Measurements from ENCODE around the gene DCD. TPM values are rescaled to one million over a fixed set of nuclear protein-coding genes. Genes with fewer than 3 reads are reported as not detected.

DCD gene
- polyA plus RNA-seq, 1 donor (not counting 4 experiments of a cell fraction or from before 2014, with no cell fraction given) = not detected

DNA sequence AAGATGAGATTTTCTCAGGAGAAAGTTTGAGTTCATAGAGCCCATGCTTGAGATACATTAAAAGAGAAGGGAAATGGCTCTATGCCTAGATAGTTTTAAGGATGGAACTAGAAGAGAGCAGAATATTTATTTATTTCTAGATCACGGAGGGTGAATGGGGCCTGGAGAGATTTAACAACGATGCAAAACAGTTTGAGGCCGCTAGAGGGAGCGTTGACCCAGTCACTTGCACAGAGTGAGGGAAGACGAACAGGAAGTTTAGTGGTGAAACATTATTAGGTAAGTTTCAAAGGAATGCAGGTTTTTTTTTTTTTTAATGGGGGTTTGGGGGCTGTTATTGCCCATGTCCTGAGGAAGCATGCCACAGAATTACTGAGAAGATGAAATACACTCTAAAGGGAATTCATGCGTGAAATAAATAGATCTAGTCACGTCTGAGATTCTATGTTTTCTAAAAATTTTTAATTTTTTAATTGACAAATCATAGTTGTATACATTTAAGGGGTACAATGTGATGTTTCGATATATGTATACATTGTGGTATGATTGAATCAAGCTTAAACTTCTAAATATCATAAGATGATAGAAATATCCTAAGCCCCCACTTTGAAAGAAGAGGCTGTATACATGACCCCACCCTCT is 44.9 kb downstream of the DCD start:
- FAIRE-seq (peak; percentile 74), DNase-seq (ENCODE audit: low read depth, low spot score) (peak; percentile 19)
- no peaks in the 10 kb centered on the region for H3K4me1 ChIP-seq (ENCODE audit: control insufficient read depth, extremely low read depth, insufficient read depth, low read length)
- no peaks in the 10 kb centered on the region for H3K9me1 ChIP-seq (ENCODE audit: control insufficient read depth, extremely low read depth, insufficient read depth, low read length)
- dilution Hi-C loops (cut with MboI; ENCODE audit: extremely low pct_ligation_motif_present, low sequenced_read_pairs) = no loop called here
- H3K9me3 ChIP-seq (ENCODE audit: control insufficient read depth, low read depth, low read length) = no peaks in the 10 kb centered on the region
- H3K9ac ChIP-seq (ENCODE audit: control insufficient read depth, extremely low read depth, insufficient read depth, low read length) = no peak overlapping the region
- H3K4me2 ChIP-seq (ENCODE audit: control insufficient read depth, extremely low read depth, insufficient read depth, low read depth, low read length) = no peak overlapping the region
- H3K27ac ChIP-seq (ENCODE audit: control insufficient read depth, insufficient read depth, low read length) = no peak overlapping the region
- TF ChIP-seq EZH2 (IDR thresholded peaks at IDR 0.05; ENCODE audit: low read length) = no peak
- TF ChIP-seq, protein P1, sequence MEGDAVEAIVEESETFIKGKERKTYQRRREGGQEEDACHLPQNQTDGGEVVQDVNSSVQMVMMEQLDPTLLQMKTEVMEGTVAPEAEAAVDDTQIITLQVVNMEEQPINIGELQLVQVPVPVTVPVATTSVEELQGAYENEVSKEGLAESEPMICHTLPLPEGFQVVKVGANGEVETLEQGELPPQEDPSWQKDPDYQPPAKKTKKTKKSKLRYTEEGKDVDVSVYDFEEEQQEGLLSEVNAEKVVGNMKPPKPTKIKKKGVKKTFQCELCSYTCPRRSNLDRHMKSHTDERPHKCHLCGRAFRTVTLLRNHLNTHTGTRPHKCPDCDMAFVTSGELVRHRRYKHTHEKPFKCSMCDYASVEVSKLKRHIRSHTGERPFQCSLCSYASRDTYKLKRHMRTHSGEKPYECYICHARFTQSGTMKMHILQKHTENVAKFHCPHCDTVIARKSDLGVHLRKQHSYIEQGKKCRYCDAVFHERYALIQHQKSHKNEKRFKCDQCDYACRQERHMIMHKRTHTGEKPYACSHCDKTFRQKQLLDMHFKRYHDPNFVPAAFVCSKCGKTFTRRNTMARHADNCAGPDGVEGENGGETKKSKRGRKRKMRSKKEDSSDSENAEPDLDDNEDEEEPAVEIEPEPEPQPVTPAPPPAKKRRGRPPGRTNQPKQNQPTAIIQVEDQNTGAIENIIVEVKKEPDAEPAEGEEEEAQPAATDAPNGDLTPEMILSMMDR (optimal IDR thresholded peaks at IDR 0.05 in 1 of 3, IDR thresholded peaks at IDR 0.05 in 1 of 3, conservative IDR thresholded peaks at IDR 0.05 in 1 of 3; ENCODE audit: extremely low read depth in 1 of 3, insufficient read depth in 2 of 3, low read length in 3 of 3) = peak; percentile 69 to 91 (median 77)
- no peaks in the 10 kb centered on the region for H4K20me1 ChIP-seq (ENCODE audit: control insufficient read depth, extremely low read depth, insufficient read depth, low read length)
- H3K4me3 ChIP-seq (ENCODE audit: control insufficient read depth in 2 of 3, extremely low read depth in 1 of 3, insufficient read depth in 2 of 3, low read depth in 1 of 3, low read length in 3 of 3) = no peak overlapping the region
- no peaks in the 10 kb centered on the region for H3K36me3 ChIP-seq (ENCODE audit: control insufficient read depth in 2 of 2, extremely low read depth in 1 of 2, insufficient read depth in 2 of 2, low read length in 2 of 2)
- no peak overlapping the region for H2AFZ ChIP-seq (ENCODE audit: control insufficient read depth, low read length)
- no peaks in the 10 kb centered on the region for H3K79me2 ChIP-seq (ENCODE audit: control insufficient read depth, insufficient read depth, low read length)
- peaks cover 5% of the 10 kb centered on the region for H3K27me3 ChIP-seq (ENCODE audit: control insufficient read depth, extremely low read depth, insufficient read depth, low read length)

DNA sequence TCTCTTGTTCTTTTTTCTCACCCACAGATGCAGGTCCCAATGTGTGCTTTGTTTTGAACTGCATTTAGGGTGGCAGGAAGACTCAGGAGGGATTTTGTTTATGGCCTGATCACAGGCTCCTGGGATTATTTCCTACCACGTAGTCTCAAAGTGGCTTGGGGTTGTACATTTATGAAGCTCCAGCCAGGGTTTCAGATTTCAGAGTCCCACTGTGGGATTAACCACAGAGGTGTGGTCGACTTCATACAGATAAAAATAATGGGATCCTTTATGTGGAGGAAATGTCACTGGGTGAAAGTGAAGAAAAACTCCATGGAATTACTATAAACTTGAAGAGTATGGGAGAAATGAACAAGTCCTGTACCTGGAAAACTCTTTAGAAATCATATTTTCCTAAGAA is 45.5 kb downstream of the DCD start:
- H3K79me2 ChIP-seq (ENCODE audit: control insufficient read depth, insufficient read depth, low read length) = no peaks in the 10 kb centered on the region
- no peaks in the 10 kb centered on the region for H3K36me3 ChIP-seq (ENCODE audit: control insufficient read depth in 2 of 2, extremely low read depth in 1 of 2, insufficient read depth in 2 of 2, low read length in 2 of 2)
- no peak for FAIRE-seq
- H3K27ac ChIP-seq (ENCODE audit: control insufficient read depth, insufficient read depth, low read length) = no peak overlapping the region
- dilution Hi-C loops (cut with MboI; ENCODE audit: extremely low pct_ligation_motif_present, low sequenced_read_pairs) = no loop called here
- no peak overlapping the region for H3K9ac ChIP-seq (ENCODE audit: control insufficient read depth, extremely low read depth, insufficient read depth, low read length)
- no peaks in the 10 kb centered on the region for H3K9me3 ChIP-seq (ENCODE audit: control insufficient read depth, low read depth, low read length)
- H3K4me3 ChIP-seq (ENCODE audit: control insufficient read depth in 2 of 3, extremely low read depth in 1 of 3, insufficient read depth in 2 of 3, low read depth in 1 of 3, low read length in 3 of 3) = no peak overlapping the region
- no peaks in the 10 kb centered on the region for H3K9me1 ChIP-seq (ENCODE audit: control insufficient read depth, extremely low read depth, insufficient read depth, low read length)
- H3K4me2 ChIP-seq (ENCODE audit: control insufficient read depth, extremely low read depth, insufficient read depth, low read depth, low read length) = no peak overlapping the region
- H2AFZ ChIP-seq (ENCODE audit: control insufficient read depth, low read length) = no peak overlapping the region
- DNase-seq (ENCODE audit: low read depth, low spot score) = no peak
- TF ChIP-seq EZH2 (IDR thresholded peaks at IDR 0.05; ENCODE audit: low read length) = no peak
- TF ChIP-seq, protein P1 (optimal IDR thresholded peaks at IDR 0.05 in 1 of 3, IDR thresholded peaks at IDR 0.05 in 1 of 3, conservative IDR thresholded peaks at IDR 0.05 in 1 of 3; ENCODE audit: extremely low read depth in 1 of 3, insufficient read depth in 2 of 3, low read length in 3 of 3) = no peak
- peaks cover 3% of the 10 kb centered on the region for H3K27me3 ChIP-seq (ENCODE audit: control insufficient read depth, extremely low read depth, insufficient read depth, low read length)
- H4K20me1 ChIP-seq (ENCODE audit: control insufficient read depth, extremely low read depth, insufficient read depth, low read length) = no peaks in the 10 kb centered on the region
- H3K4me1 ChIP-seq (ENCODE audit: control insufficient read depth, extremely low read depth, insufficient read depth, low read length) = no peaks in the 10 kb centered on the region

Measured in keratinocyte (primary cell).